GM12891 (cell line): ENCODE data around the gene GALNT9.

Experiments
- POLR2A ChIP-seq: IDR thresholded peaks from 2 replicates; pipeline ENCODE4 v1.6.1; 2011; ENCODE audit warnings: low read depth, low read length, control low read depth
- POLR2AphosphoS5 ChIP-seq: IDR thresholded peaks from 2 replicates; pipeline ENCODE4 v1.6.1; 2011; ENCODE audit warnings: low read depth, low read length, control low read depth
- POU2F2 ChIP-seq: IDR thresholded peaks from 2 replicates; pipeline ENCODE4 v1.6.1; 2011; ENCODE audit warnings: low read depth, mild to moderate bottlenecking, control low read depth, low read length, moderate library complexity
- TAF1 ChIP-seq: IDR thresholded peaks from 2 replicates; pipeline ENCODE4 v1.6.1; 2011; ENCODE audit warnings: low read depth, low read length, control low read depth

- no peak for TF ChIP-seq POLR2A
- TF ChIP-seq TAF1, result no peak
- no peak for TF ChIP-seq POLR2AphosphoS5
- no peak for TF ChIP-seq POU2F2
Observed at GRCh38 chr12:132213359-132214160, 115.8 kb downstream of the GALNT9 start.
